ENCODE measurements around the gene MORN1. TPM values are rescaled to one million over a fixed set of nuclear protein-coding genes. Genes with fewer than 3 reads are reported as not detected.

The MORN1 gene
- total and polyA plus RNA-seq, 2 of the 8 experiments (the other 6 are each of a cell fraction or from before 2014, with no cell fraction given), result 5.0 to 9.1 TPM

- TF ChIP-seq SAP30 (IDR thresholded peaks at IDR 0.05; ENCODE audit: insufficient read depth, insufficient replicate concordance, low read length), result no peak
Observed at GRCh38 chr1:2307972-2308371, 83.4 kb downstream of the MORN1 start (continued).

All from H1 (cell line).